HG02943 (cell line): Measurements from ENCODE around the gene CDC42BPG.

ENCODE experiments used
- ATAC-seq: cut with Tn5 transposase; IDR thresholded peaks from one replicate; pipeline ENCODE4 v1.9.1; 2021; ENCODE audit warnings: mild to moderate bottlenecking, low read depth, moderate library complexity; ENCODE audit not compliant: unreplicated experiment

Gene CDC42BPG

GRCh38 chr11:64792482-64792881, 52.0 kb downstream of the CDC42BPG start:
- no peak for ATAC-seq

GRCh38 chr11:64791781-64792291, 52.6 kb downstream of the CDC42BPG start:
- no peak for ATAC-seq

GRCh38 chr11:64790205-64791095, 54.0 kb downstream of the CDC42BPG start:
- ATAC-seq = no peak

GRCh38 chr11:64789331-64790204, 54.9 kb downstream of the CDC42BPG start:
- ATAC-seq = no peak

- ATAC-seq = no peak
Measured at GRCh38 chr11:64788321-64789215, 55.9 kb downstream of the CDC42BPG start.

- no peak for ATAC-seq
Measured at GRCh38 chr11:64787526-64788320, 56.7 kb downstream of the CDC42BPG start.

- ATAC-seq = no peak
Measured at GRCh38 chr11:64786308-64786707, 58.1 kb downstream of the CDC42BPG start.

- ATAC-seq = no peak
Measured at GRCh38 chr11:64784813-64785581, 59.5 kb downstream of the CDC42BPG start.

GRCh38 chr11:64778473-64779298, 65.8 kb downstream of the CDC42BPG start, which contains the start of gene SF1:
Gene SF1 (minus strand): TSS chr11:64778542. CDS start chr11:64778392, 150 bp downstream.
- peak; percentile 85 for ATAC-seq

- ATAC-seq = no peak
Measured at GRCh38 chr11:64778223-64778472, 66.3 kb downstream of the CDC42BPG start.

GRCh38 chr11:64777449-64778222, 66.8 kb downstream of the CDC42BPG start:
- no peak for ATAC-seq

GRCh38 chr11:64776875-64777274, 67.6 kb downstream of the CDC42BPG start:
- ATAC-seq = no peak

GRCh38 chr11:64776425-64776824, 68.0 kb downstream of the CDC42BPG start:
- no peak for ATAC-seq

GRCh38 chr11:64774144-64774543, 70.3 kb downstream of the CDC42BPG start:
- no peak for ATAC-seq
